GM19238 (cell line): ENCODE data around the gene DAPK1.

Experiments used
- DNase-seq: peaks from one replicate; pipeline ENCODE4 v3.0.0; 2011; ENCODE audit warnings: low spot score; ENCODE audit not compliant: insufficient read length

The DAPK1 gene

DNA sequence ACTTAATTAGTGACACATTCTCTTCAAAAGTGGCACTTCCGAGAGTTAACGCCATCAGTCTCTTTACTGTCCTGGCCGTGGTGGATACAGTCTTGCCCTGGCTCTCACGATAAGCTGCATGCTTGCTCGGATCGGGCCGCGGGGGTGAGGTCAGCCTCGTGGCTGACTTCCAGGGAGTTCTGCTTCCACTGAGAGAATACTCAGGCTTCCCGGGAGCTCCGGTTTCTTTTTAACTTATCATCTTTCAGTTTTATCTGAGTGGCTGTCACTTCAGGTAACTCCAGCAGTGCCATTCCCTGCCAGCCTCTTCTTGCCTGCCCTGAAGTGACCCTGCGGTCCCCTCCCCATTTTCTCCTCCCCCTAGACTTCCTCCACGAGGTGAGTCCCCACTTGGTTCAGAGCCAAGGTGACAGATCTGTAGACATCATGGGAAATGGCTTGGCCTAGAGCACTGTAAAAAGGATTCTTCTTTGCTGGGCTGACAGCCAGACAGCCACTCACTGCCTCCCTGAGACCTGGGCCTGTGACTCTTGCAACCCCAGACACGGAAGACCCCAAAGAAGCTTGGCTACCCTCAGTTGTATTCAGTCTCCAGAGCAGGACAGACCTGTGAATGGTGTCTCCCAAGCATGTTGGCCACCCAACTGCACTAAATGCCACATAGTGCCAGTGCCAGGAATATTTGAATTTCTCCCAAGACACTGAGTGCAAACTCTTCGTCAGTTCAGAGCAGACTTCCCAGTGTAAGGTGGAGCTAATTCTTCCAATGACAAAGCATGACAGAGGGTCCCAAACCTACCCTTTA lies 95.1 kb downstream of the DAPK1 start:
- DNase-seq, result no peak

DNA sequence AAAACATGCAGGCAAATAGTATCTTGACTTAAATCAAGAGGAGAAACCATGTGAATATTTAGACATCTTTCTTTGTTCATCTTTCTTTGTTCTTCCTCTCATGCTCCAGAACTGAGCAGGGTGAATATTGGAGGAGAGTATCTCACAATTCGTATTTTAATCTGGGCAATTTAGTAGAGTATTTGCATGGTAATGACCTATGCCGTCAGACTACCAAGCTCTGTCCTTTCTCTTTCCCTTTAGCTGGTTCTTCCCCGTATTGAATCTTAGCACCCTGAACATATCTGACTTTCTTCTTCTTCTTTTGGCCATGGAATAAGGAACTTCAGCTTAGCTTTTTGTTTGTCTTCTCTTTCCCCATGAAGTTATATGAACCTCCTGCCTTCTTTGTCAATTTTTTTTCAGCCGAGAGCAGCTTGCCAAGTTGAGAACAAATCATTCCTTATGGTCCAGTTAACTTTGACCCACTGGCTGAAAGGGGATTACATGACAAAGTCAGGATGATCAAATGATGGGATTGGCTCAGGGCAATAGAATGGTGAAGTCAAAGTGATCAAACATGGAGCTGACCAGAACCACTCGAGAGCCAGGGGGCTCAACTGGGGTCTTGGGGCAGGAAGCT lies 95.8 kb downstream of the DAPK1 start:
- DNase-seq, result no peak

DNA sequence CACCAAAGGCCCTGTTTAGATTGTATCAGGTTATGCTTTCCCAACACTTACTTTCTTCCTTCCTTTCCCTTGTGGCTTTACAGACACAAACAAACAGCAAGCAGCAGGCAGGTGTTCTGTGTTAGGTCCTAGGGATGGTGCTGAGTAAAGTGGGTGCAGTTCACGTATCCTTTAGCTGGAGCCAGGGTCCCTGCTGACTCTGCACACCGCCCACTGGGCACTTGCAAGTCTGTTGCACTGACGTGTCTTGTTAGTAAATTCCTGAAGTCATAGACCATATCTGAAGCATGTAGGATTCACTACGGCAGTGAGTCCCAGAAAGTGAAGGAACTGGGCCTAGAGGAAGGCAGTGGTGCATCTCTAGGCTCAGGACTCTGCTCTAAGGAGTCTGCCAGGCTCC lies 96.5 kb downstream of the DAPK1 start:
- DNase-seq, result no peak

DNA sequence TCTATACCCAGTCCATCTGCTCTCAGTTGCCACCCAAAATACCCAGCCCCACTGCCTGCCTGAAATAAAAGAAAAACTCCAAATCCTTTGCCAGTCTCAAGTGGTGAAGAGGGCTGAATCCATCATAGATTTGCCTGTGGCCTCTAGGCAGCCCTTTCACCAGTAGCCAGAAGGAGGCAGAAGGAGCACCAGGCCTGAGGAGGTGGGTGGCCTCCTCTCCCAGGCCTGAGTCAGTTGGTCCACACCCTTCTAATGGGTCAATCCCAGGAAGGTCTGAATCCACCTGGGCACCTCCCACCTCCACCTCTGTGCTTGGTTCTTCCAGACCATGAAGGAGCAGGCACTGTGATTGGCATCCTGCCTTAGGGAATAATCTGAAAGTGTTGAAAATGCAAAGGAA lies 97.0 kb downstream of the DAPK1 start:
- DNase-seq, result no peak

DNA sequence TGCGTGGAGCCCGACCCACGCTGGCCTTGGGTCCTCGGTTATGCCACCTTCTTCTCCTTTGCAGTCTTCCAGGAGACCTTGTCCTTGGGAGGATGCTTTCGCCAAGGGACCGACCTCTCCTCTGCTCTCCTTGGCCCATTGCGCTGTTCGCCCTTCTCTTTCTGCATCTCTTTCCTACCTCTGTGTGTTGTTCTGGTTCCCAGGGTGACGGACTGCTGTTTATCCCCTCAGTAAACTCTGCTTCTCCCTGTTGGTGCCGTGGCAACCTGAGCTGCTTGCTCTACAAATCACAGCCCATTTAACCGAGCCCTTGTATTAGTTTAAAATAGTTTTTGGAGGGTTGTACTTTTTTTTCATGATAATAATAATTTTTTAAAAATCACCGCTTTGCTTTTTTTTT lies 97.9 kb downstream of the DAPK1 start:
- no peak for DNase-seq

DNA sequence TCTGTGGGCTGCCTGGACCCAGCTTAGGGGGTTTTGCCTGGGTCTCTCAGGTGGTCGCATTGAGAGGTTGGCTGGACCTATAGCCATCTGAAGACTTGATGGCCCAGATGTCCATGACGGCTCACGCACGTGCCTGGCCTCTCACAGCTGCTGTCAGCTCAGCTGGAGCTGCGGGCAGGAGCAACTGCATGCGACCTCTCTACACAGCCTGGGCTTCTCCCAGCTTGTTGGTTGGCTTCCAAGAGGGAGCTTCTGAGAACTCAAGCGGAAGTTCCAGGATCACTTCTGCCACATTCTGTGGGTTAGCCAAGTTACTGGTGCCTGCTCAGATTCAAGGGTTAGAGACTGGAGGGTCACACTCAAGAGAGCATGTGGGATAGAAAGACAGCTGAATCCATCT lies 99.2 kb downstream of the DAPK1 start:
- no peak for DNase-seq

DNA sequence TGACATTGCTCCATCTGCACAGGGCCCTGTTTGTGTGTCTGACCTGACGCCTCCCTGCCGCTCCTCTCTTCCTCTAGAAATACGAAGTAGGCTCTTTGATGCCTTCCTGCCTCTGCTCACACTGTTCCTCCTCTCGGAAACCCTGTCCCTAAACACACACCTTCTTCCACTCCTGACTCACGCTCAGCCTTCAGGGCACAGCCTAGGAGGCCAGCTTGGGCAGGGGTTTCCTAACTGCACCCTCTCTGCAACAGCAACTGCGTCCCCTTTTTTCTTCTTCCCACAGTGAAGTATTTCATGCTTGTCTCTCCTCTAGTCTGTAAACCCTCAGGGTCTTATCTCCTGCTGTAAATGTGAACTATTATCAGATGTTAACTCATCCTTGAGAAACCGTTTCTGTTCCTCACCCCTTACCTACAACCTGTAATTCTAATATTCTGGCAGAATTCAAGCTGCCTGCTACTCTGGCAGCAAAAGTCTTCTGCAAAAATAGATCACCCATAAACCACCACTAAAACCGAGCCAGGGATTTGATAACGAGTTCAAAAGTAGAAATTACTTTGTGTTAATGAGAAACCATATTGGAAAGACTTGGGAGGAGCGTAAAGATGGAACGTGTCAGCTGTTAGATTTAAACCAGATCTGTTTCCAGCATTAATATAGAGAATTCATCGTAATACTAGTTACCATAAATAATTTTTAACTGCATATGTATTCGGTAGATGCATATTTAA lies 100.2 kb downstream of the DAPK1 start:
- no peak for DNase-seq

DNA sequence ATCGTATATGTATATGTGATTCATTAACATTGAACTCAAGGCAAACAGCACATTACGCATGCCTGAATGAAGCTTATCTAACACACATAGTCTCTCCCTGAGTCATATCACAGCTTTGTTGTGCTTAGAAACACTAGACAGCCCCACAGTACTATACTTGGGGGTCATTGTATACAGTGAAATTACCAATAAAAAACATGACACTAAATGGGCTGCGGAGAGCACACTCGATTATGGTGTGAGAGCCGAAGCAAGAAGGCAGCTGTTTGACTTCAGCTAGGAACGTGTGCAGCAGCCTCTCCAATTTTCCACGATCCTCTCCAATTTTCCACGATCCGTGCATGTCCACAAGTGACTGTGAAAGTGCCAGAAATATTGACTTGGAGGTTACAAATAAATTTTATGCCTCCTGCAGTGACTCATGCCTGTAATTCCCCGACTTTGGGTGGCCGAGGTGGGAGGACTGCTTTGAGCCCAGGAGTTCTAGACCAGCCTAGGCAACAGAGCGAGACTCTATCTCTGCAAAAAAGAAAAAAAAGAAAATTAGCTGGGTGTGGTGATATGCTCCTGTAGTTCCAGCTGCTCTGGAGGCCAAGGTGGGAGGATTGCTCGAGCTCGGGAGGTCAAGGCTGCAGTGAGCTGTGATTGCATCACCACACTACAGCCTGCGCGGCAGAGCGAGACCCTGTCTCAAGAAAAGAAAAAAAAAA lies 102.4 kb downstream of the DAPK1 start:
- DNase-seq, result no peak

DNA sequence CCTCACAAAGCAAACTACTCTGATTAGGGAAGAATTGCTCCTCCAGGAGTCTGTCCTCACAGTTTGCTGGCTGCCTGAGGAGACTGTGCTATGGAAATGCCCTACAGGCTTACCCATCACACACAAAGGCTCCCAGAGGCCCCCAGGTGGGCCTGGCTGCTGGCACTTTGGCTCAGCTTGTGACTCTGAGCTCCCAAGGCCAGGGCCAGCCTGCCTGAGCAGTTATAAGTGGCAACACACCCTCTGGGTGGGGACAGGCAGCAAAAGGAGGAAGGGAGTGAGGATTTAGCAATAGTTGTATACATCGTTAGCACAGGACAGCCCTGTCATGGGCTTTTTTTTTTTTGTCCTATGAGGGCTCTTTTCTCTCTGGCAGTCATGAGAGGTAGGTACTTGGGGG lies 103.5 kb downstream of the DAPK1 start:
- no peak for DNase-seq

DNA sequence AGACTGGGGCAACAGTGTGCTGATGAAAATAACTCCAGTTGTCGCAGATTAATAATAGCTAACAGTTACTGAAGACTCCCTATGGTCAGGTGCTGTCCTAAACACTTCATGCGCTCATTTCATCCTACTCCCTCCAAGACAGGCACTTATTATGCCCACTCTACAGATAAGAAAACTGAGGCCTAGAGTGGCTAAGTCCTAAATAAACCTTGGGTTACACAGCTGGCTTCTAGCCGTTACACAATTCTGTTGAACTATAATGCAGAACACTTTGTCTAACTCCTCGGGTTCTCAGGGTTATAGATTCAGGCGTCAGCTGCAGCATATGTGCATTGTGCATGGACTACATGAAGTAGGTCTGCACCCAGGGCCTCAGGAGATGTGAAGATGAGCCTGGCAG lies 103.9 kb downstream of the DAPK1 start:
- DNase-seq, result no peak

DNA sequence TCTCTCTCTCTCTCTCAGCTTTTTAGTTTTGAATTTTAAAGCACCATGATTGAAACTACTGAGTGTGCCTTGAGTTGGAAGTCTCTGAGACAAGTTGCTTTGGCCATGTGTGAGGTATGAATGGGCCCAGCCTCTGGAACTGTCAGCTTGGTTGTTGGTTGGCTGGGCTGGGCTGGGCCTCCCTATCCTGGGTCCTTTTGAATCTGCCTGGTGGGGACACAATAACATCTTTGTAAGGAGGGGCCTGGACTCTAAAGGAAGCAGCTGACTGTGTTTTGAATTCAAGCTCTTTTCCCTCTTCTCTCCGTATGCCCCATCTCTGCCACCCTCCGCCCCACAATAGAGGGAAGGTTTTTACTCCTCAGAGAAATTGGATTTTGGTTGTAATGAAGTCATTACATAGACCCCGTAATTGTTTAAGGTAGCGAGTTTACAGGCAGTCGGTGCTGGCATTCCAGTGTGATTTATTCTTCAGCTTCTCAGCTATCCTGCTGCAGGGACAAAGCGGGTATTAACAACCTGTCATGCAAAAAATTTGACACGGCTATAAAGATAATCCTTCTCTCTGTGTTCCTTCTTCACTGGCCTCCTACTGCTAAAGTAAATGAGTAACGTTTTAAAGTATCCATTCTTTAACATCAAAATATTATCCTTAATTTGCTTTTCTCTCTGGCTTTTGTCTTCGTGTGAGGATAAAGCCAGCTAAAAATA lies 105.4 kb downstream of the DAPK1 start:
- no peak for DNase-seq

DNA sequence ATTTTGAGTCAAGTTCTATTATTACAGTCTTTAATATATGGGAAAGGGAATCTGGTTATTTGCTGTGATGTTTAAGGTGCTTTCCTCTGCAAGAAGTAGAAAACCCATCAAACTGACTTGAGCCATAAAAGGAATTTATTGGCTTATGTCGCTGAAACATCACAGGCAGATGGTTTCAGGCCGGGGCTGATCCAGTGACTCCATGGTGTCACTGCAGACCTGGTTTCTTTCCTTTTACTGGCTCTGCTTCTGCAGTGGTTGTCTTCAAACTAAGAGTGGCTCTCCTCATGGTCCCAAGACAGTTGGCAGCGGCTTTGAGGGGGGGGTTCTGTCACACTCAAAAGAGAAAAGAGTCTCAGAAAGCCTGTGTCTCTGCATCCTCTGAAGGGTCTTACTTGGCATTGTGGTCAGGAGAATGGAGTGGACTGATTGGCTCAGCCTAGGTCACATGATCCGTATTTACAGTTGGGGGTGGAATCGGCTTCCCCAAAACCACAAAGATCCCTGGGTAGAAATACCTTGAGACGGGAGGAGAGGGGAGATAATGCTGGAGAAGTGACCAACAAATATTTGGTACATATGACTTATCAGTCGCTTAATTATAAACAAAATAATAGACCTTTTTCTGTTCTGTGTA lies 106.3 kb downstream of the DAPK1 start:
- DNase-seq, result no peak

DNA sequence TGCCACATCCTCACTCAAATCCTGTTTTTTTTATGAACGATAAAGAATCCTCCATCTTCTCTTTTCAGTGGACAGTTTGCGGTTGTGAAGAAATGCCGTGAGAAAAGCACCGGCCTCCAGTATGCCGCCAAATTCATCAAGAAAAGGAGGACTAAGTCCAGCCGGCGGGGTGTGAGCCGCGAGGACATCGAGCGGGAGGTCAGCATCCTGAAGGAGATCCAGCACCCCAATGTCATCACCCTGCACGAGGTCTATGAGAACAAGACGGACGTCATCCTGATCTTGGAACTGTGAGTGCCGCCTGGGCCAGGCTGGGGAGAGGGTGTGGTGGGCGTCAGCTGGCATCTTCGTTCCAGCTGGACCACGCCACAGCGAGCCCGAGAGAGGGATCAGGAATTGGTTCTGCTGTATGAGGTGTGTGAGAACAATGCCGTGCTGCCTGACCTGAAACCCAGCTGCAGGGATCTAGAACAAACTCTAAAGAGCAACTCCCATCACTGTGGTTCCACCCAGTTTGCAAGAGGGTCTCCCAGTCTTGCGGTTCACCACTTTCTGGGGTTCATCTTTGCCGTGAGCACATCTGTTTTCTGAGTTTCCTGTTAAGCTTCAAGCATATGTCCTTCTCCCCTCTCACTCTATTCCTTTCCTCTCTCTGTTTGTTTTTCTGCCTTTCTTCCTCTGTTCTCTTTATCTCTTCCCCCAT lies 107.4 kb downstream of the DAPK1 start:
- no peak for DNase-seq

DNA sequence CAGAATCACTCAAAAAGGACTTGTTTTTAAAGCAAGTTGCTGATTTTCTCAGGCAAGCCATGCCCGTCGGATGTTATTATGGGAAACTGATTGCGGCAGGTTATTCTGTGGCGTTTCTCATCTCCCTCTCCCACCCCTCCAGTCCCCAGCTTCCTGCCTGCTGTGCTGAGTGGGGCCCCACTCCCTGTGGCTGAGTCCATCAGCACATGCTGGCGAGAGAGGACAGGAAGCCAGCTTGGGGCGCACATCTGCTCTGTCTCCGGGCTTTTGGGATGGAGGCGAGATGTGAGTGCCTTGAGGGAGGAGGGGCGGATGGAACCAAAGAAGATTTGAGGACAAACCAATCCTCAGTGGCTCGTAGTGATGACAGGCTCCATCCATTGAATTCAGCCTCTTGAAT lies 108.0 kb downstream of the DAPK1 start:
- no peak for DNase-seq

DNA sequence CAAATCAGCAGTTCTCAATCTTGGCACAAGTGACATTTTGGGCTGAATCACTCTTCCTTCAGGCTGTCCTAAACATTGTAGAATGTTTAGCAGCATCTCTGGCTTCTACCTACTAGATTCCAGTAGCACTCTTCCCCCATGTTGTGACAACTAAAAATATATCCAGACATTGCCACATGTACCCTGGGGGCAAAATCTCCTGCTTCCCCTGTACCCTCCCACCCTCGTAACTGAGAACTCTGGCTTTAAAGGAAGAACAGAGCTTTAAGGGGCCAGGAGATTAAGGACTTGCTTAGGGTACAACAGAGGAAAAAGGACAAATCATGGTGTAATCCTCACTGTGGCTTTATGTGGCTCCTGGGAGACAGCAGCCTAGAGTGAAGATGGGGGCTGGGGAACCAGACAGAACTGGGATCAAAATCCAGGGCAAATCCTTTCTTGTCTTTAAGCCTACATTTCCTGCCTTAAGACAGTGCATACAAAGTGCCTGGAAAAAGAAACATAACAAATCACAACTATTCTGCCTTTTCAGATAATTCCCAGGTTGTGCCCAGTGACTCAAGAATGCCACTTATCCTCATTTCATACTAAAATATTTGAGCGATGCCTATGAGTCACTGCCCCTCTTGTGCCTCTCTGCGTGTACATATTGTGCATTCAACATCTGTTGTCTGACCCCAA lies 109.3 kb downstream of the DAPK1 start:
- DNase-seq, result no peak

DNA sequence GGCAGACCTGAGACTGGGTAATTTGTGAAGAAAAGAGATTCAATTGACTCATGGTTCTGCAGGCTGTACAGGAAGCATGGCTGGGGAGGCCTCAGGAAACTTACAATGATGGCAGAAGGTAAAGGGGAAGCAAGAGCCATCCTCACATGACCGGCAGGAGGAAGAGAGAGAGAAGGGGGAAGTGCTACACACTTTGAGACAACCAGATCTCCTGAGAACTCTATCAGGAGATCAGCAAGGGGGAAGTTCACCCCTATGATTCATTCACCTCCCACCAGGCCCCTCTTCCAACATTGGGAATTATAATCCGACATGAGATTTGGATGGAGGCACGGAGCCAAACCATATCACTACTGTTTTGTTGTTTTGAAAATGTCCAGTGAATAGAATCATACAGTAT lies 110.2 kb downstream of the DAPK1 start:
- no peak for DNase-seq

DNA sequence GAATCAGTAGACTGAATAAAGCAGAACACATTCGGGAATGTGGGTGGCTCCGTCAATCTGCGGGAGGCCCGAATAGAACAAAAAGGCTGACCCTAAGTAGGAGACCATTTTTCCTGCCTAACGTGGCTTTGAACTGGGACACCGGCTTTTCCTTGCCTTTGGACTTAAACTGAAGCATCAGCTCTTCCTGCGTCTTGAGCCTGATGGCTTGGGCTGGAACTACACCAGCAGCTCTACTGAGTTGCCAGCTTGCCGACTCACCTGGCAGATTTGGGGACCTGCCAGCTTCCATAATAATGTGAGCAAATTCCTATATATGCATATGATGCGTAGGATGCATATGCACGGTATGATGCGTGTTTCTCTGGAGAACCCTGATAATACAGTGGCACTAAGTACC lies 111.3 kb downstream of the DAPK1 start:
- DNase-seq, result no peak

DNA sequence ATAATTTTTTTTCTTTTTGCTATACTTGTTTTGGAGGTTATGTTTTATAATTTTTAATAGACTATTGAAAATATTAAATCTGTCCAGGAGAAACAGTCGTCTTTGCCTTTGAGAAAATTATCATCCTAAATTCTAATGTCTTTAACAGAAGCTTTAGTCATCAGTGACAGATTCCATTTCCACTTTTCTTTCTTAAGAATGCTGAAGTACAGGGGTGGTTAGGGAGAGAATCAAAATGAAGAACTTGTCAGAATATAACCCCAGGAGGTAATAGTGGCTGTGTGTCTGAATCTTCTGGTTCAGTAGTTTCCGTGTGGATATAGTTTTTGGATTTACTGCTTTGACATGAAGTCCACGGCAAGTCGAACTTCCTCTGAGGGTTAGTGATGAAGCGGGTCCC lies 111.8 kb downstream of the DAPK1 start:
- DNase-seq, result no peak
